NCI-H146 (cell line): Measurements from ENCODE around the gene RASL11B.
"Not testable (repeated sequence)": the region's sequence is repeated elsewhere in the genome, so short reads cannot be mapped to it uniquely, and the experiment has no call there.

Source experiments
- DNase-seq: peaks from one replicate; lab custom pipeline; 2025; lab: John Stamatoyannopoulos, UW

Gene RASL11B

DNA sequence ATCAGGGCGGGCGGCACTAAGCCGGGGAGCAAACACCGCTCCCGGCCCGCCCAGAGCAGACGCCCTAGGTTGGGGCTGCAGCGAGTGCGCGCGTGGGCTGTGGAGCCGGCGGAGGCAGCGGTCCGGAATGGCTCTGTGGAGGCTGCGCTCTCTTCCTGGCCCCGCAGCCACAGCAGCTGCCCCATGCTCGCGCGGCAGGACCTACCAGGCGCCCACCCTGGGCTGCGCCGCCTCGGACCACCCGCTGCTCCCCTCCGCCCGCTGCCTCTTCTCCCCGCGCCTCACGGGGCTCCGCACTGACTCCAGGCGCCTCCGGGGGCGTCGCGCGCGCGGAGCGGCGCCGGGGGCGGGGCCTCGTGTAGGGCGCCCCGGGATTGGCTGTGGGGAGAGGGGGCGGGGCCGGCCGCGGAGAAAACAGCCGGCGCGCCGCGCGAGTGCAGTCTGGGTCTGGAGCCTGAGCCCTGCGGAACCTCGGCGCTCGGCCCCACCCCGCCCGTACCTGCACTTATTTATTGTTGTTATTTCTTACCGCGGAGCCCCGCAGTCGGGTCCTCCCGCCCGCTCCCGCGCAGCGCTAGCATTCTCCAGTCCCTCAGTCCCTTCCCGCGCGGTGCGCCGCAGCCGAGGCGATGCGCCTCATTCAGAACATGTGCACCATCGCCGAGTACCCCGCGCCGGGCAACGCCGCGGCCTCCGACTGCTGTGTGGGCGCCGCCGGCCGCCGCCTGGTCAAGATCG lies at the start of gene RASL11B:
Gene RASL11B, plus strand, starts transcription at position 439 of the 738 bp plus-strand sequence. Its CDS starts 191 bp downstream, at position 630.
- peak; percentile 90 for DNase-seq

GRCh38 chr4:52813546-52813945 lies 48.6 kb upstream of the RASL11B start:
- no peak for DNase-seq

- no peak for DNase-seq
Measured at GRCh38 chr4:52822583-52822971, 39.5 kb upstream of the RASL11B start.

DNA sequence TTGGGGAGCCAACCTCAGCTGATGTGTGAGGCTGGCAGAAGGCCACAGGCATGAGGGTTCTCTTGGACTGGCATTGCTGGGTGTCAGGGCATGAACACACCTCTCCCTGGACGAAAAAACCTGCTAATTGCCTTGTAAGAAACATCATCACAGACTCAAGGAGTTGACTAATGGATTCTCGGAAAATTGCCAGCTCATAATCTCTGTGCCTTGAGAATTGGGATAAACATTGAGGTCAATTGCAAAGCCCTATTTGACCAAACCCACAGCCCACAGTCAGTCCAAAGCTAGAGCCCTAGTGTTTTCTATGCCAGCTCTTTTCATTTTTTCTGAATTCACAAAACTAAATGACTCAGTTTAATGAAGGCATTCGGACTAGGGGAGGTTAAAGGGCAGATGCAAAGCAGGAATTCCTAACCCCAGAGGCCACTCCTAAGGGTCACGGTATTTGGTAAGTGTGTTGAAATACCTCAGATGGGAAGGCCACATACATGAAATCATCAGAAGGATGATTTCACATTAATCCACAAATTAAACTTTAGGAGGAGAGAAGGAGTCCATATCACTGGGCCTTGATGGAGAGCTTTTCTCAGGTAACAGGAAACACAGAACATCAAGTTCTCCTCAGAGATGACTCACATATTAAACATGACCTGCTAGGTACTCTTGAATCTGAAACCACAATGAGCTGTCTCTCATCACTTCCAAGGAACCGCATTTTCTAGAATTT lies 39.0 kb upstream of the RASL11B start:
- DNase-seq: no peak

DNA sequence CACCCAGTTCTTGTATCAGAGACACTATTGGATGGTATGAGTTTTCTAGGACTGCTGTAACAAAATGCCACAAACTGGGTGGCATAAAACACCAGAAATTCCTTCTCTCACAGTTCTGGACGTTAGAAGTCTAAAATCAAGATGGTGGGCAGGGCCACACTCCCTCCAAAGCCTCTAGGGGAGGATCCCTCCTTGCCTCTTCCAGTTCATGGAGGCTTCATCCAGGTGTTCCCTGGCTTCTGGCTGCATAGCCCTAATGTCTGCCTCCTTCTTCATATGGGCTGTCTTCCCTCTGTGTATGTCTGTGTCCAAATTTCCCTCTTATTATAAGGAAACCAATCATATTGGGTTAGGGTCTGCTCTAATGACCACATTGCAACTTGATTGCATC lies 38.4 kb upstream of the RASL11B start:
- DNase-seq: no peak

DNA sequence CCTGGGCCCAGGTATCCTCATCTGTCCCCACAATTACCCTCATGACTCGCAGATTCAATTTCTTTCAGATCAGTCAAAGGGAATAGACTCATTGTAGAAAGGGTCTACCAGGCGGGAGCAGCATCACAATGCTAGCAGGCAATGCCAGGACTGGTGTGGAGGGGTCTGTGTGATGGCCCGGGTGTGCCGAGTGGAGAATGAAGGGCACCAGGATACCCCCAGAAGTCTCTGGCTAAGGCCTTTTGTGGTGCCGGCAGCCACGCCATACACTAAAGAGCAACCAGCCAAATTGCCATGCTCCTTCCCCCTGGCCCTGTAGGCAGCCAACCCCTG lies 37.9 kb upstream of the RASL11B start:
- DNase-seq: no peak

GRCh38 chr4:52824603-52825459 lies 37.3 kb upstream of the RASL11B start:
- no peak for DNase-seq

- DNase-seq: no peak
Measured at GRCh38 chr4:52825460-52826090, 36.5 kb upstream of the RASL11B start.

DNA sequence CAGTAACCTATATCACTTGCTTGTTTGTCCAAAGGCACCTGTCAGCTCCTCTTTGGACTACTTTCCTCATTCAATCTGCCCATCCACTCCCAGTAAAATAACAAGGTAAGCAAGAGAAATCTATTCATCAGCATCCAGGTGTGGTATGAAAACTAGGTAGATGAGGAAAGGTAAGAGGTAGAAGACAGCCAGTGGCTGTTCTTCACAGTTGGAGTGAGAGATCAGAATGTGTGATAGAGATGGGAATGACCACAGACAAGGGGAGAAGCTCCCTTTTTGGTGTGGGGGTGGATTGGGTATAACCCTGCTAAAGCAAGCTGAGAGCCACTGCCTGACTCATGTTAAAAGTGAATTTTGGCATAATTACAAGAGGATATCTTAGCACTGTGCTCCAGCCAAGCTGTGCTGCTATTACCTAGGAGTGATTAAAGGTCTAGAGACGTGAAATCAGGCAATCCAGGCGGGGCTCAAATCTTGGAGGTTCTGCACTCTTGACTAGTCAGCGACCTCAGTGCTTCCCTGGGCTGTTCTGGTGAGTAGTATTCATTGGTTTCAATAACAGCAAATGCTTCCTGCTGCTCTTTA lies 28.1 kb upstream of the RASL11B start:
- no peak for DNase-seq

DNA sequence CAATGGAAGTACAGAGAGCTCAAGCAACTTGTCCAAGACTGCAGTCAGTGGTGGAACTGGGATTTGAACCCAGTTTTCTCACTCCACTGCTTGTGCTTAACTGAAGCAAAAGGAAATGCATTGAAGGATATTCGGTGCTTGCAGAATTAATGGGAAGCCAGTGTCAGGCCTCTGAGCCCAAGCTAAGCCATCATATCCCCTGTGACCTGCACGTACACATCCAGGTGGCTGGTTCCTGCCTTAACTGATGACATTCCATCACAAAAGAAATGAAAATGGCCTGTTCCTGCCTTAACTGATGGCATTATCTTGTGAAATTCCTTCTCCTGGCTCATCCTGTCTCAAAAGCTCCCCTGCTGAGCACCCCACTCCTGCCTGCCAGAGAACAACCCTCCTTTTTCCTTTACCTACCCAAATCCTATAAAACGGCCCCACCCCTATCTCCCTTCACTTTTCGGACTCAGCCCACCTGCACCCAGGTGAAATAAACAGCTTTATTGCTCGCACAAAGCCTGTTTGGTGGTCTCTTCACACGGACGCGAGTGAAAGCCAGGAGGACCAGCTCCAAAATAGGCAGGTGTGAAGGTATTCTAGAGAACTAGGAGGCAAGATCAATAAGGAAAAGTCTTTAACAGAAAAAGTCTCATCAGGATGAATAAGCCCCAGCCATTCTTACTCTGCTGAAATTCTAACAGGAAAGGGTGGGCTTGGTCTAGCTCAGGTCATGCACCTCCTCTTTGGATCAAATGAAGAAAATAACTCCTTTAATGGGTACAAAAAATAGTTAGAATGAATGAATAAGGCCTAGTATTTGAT lies 27.3 kb upstream of the RASL11B start:
- DNase-seq: not testable (repeated sequence)

DNA sequence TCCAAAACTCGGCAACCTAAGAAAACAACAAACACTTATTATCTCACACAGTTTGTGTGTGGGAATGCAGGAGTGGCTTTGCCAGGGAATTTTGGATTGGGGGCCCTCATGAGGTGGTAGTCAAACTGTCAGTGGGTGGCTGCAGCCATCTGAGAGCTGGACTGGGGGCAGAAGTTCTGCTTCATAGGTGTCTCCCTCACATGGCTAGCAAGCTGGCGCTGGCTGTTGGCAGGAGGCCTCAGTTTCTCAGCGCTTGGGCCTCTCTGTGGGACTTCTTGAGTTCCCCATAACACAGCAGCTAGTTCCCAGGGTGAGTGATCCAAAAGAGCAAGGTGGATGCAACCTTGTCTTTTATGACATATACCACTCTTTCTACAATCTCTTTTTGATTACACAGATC lies 26.0 kb upstream of the RASL11B start:
- no peak for DNase-seq

DNA sequence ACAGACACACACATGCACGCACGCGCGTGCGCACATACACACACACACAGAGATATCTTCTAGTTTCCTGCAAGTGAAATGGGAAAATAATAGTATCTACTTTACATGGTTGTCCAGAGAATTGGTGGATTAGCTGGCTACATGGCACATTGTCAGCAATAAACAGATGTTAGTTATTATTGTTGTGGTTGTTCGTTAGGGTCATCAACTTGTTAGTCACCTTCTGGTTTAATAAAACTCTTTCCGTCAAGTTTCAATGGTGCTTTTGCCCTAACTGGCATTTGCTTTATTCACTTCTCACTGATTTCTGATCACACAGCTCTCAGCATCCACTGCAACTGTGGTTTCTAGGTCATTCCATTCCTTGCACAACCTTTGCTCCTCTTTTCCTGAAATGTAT lies 25.4 kb upstream of the RASL11B start:
- DNase-seq: no peak

DNA sequence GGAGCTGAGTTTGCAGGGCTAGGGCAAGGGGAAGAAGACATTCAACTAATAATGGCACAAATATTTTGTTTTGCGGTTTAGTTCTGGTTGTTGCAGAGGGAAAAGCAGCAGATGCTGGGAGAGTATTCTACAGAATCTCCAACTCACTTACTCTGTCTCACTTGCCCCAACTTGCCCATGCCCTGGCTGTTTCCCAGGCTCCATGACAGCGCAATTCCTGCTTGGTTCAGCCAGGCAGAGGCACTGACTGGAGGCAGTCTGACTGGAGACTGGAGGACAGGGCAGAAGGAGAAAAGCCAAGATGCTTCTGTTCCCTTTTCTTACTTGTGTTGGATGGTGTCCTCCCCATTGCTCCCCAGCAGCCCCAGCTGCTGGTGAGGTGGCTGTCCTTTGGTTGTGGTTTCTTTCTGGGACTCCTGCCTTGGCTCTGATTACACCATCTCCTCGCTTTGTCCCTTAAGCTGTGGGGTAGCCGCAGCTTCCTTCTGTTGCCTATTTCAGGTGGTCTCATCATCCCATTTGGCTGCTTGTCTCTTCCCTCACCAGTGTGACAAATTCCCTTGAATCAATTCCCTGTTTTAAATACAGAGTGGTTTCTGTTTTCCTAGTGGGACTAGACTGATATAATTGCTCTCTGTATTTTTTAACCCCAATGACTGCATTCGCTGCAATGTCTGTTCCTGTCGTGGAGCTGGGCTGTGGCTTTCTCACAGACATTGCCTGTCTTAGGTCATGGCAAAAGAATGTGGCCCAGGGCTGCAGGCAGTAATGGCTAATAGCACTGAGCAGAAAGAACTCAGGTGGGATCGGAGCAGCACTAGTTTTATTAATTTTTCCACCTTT lies 24.2 kb upstream of the RASL11B start:
- no peak for DNase-seq

DNA sequence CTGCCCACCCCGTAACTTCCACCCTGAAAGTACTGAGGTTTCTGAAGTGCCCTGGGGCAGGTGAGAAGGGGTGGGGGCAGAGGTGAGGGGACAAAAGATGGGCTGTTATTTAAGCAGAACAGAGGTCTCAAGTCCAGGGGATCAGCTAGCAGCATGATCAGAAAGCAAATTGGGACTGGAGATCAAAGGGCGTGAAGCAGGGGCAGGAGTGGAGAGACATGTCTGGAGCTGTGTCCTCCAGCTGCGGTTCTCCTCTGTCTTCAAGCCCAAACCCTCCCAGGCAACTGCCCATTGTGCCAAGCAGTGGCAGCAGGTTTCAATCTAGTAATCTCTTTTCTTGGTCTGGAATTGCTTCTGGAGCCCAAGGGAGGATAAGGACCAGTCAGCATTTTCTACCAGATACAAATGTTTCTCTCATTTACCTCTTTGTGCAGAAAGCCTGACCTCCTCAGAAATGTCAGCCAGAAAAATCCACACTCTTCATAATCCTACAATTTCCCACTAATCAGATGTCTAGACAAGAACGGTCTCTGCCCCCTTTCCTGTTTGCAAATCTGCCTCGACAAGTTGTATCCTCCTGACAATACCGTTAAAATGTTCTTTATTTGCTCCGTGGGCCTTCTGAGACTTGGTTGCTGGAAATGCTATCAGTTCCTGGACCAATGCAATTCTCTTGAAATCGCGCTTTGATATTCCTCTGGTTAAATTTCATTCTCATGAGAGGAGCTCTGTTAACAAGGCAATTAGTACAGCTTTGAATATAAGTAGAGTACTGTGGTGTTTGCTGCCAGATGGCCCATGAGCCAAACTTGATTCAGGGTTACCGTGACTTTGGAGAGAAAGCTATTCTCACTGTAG lies 23.2 kb upstream of the RASL11B start:
- no peak for DNase-seq

DNA sequence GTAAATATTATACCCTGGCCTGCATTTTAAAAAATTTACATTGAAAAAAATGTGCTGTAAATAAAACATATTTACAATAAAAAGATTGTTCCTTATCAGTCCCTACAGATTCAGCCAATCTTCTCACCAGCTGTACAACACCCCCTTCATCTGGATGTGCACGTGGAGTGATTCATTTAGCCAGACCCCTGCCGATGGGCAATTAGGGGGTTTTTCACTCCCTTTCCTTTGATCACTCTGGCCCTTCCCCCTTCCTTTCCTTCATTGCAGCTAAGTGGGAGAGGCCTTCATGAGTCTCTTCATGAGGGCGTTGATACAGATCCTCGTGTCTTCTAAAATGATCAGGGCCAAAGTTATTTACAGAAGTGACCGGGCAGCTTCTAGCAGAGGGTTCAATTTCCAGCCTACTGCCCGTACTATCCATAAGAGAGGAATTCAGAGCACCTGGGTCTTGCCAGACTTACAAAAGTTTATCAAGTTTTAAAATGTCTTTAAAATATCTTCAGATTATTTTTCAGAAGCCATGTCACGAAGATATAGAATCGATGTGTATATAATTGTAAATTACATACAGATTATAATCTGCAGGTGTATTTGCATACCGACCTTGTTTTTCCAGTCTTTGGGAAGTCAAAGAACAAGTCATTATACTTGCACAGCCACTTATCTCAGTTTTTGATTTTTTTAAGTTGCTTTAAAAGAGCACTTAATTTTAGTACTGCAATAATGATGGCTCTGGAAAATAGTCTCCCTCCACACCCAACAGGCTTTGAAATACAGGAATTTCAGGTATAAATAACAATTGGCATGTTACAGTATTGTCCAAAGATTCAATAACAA lies 21.4 kb upstream of the RASL11B start:
- DNase-seq: peak; percentile 57

- no peak for DNase-seq
Measured at GRCh38 chr4:52841682-52842456, 20.2 kb upstream of the RASL11B start.

- DNase-seq: peak; percentile 25
Measured at GRCh38 chr4:52842792-52843191, 19.3 kb upstream of the RASL11B start.
